ENCODE results near the gene MPP1. TPM values are rescaled to one million over a fixed set of nuclear protein-coding genes. Genes with fewer than 3 reads are reported as not detected.

MPP1 gene
- total RNA-seq, 4 donors from 2014 or later, result 3.7 to 21.2 (median 13.2) TPM

DNA sequence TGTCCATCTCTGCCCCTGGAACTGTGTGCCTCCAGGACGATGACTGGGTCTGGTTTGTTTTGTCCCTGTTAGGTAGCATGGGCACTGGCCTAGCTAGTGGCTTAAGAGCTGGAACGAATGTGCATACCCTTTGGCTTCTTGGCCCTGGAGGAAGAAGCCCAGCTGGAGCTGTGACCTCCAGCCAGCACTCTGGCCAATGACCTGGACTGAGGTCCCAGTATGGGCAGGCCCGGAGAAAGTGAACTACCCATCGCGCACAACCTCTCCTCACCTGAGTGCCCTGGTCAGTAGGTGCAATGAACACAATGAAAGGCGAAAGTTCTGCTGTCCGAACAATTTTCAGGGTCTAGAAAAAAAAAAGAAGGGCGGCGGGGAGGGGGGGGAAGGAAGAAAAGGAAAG is 24.3 kb downstream of the MPP1 start:
- no peak overlapping the region for H3K27ac ChIP-seq
- H3K27me3 ChIP-seq, result no peaks in the 10 kb centered on the region
- DNase-seq, result no peak
- H3K9me3 ChIP-seq, result no peaks in the 10 kb centered on the region
- intact Hi-C loops (cut with DNase I), result no loop called here
- TF ChIP-seq, protein P1, sequence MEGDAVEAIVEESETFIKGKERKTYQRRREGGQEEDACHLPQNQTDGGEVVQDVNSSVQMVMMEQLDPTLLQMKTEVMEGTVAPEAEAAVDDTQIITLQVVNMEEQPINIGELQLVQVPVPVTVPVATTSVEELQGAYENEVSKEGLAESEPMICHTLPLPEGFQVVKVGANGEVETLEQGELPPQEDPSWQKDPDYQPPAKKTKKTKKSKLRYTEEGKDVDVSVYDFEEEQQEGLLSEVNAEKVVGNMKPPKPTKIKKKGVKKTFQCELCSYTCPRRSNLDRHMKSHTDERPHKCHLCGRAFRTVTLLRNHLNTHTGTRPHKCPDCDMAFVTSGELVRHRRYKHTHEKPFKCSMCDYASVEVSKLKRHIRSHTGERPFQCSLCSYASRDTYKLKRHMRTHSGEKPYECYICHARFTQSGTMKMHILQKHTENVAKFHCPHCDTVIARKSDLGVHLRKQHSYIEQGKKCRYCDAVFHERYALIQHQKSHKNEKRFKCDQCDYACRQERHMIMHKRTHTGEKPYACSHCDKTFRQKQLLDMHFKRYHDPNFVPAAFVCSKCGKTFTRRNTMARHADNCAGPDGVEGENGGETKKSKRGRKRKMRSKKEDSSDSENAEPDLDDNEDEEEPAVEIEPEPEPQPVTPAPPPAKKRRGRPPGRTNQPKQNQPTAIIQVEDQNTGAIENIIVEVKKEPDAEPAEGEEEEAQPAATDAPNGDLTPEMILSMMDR (IDR thresholded peaks at IDR 0.05), result no peak
- no peak for TF ChIP-seq POLR2A (IDR thresholded peaks at IDR 0.05)
- no peaks in the 10 kb centered on the region for H3K4me1 ChIP-seq
- no peak overlapping the region for H3K4me3 ChIP-seq
- H3K36me3 ChIP-seq, result peaks cover 0 to 41% (median 10%) of the 10 kb centered on the region in 3 donors
- WGBS, 2 donors, result 75 to 92% methylated on average over 4 to 6 of the region's 9 CpGs

DNA sequence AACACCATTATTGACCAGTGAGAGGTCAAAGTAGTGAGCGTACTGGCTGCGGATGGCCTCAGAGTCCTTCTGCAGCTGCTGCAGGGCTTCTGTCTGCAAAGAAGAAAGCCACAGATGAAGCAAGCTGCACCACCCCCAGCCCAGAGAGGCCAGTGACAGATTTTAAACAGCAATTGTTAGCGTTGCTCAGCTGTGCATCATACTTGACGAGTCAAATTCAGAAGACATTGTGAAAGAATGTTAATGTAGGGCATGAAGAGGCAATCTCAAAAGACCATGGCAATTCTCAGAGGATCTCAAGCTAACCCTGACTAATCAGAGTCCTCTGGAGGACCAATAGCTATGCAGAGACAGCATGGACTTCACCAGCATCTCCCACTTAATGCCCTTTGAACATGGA is 26.0 kb downstream of the MPP1 start:
- intact Hi-C loops (cut with DNase I), result no loop called here
- H3K9me3 ChIP-seq, result no peaks in the 10 kb centered on the region
- peaks cover 0 to 58% (median 11%) of the 10 kb centered on the region in 3 donors for H3K36me3 ChIP-seq
- H3K27ac ChIP-seq, result no peak overlapping the region
- no peak overlapping the region for H3K4me3 ChIP-seq
- TF ChIP-seq, protein P1 (IDR thresholded peaks at IDR 0.05), result no peak
- no peak for TF ChIP-seq POLR2A (IDR thresholded peaks at IDR 0.05)
- no peak for DNase-seq
- H3K4me1 ChIP-seq, result peaks cover 0 to 7% (median 0%) of the 10 kb centered on the region in 3 donors
- 100% methylated on average over 3 of the region's 4 CpGs; no CpG with 5 or more reads in 1 of the 2 donors for WGBS, 2 donors
- no peaks in the 10 kb centered on the region for H3K27me3 ChIP-seq

DNA sequence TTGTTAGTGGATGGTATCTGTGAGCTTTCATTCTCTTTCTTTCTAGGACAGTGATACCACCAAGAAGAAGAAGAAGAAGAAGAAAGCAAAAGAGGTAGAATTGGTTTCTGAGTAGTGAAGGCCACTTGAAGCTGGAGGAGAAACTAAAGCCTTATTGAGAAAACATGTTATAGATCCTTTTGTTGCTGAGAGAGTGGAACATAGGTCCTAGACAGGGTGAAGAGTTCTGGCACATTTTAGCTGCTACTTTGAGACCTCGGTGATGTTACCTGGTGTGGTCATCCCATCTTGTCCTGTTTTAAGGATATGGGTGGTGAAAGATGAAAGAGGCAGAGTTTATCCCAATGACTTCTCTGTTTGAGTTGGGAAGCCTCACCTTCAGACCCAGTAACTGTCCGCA is 28.5 kb downstream of the MPP1 start:
- Histone ChIP-seq H3K4me1 (peaks cover 0 to 7% (median 0%) of the 10 kb centered on the region in 3 donors), H3K4me3 (no peak overlapping the region), H3K27ac (no peak overlapping the region), H3K36me3 (peaks cover 0 to 80% (median 14%) of the 10 kb centered on the region in 3 donors), H3K27me3 (no peaks in the 10 kb centered on the region), H3K9me3 (no peaks in the 10 kb centered on the region)
- 86 to 100% methylated on average over 2 of the region's 2 CpGs for WGBS, 2 donors
- no peak for TF ChIP-seq POLR2A (IDR thresholded peaks at IDR 0.05)
- TF ChIP-seq, protein P1 (IDR thresholded peaks at IDR 0.05), result no peak
- no peak for DNase-seq
- intact Hi-C loops (cut with DNase I), result no loop called here

DNA sequence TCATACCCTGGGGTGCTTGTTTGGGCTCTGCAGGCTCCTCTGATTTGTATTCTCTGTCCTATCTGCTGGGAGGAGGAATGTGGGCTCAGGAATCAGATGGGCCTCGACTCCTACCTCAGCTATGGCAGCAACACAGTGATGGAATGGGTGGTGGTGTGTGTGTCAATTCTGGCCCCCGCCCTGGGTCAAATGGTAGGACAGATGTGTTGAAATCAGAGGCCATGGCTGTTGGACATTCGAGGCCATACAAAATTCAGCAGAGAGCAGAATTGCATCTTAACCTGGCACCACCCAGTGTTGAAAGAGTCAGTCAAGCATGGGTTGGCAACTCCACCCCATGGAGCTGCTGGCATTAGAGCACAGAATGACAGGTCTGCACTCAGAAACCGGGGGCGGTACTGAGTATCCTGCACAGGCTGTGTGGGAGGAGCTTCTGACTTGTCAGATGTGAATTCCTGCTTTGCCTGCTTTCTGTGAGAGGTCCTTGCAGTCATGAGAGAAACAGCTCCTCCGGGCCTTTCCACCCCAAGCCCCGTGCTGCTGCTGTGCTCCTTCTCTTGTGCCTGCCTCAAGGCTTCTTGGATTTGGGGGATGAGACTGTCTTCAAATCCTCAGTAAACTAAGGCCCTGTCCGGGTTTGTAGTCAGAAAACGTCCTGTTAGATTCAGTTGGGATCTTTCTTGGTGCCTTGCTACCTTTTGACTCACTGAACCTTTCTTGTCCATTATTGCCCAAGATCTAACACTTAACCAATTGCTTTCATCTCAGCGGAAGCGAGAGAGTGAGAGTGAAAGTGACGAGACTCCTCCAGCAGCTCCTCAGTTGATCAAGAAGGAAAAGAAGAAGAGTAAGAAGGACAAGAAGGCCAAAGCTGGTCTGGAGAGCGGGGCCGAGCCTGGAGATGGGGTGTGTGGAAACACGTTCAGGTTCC is 29.6 kb downstream of the MPP1 start:
- Histone ChIP-seq H3K9me3 (no peaks in the 10 kb centered on the region), H3K36me3 (peaks cover 0 to 83% (median 14%) of the 10 kb centered on the region in 3 donors)
- 71 to 85% methylated on average over 5 to 12 of the region's 15 CpGs for WGBS, 2 donors

More for the DNA sequence above, 29.6 kb downstream of the MPP1 start:
- H3K27me3 ChIP-seq, result no peaks in the 10 kb centered on the region
- TF ChIP-seq, protein P1 (IDR thresholded peaks at IDR 0.05), result no peak
- TF ChIP-seq POLR2A (IDR thresholded peaks at IDR 0.05), result no peak
- H3K4me1 ChIP-seq, result peaks cover 0 to 7% (median 0%) of the 10 kb centered on the region in 3 donors
- DNase-seq, result no peak
- H3K4me3 ChIP-seq, result no peak overlapping the region
- no peak overlapping the region for H3K27ac ChIP-seq
- intact Hi-C loops (cut with DNase I), result no loop called here

Measured in esophagus squamous epithelium (tissue), 5 donors.